Bone marrow (tissue), 2 donors: ENCODE measurements around the gene NGLY1.

Experiments used
- DNase-seq, 2 donors: peaks; one replicate each; lab custom pipeline; 2025; lab: John Stamatoyannopoulos, UW

Gene NGLY1

DNA sequence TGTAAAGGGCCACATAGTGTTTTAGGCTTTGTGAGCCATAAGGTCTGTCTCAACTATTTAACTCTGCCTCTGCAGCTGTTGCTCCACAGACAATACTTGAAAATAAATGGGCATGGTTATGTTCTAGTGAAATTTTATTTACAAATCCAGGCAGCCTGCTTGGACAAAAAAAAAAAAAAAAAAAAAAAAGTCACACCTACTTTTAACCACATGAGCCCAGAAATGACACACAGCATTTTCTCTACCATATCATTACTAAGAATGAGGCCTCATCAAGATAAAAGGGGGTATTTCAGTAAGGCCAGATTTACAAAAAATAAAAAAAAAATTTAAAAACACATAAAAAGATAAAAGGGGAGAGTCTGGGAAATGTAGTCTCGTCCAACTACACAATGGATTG, 1.7 kb upstream of the NGLY1 start:
- no peak for DNase-seq

DNA sequence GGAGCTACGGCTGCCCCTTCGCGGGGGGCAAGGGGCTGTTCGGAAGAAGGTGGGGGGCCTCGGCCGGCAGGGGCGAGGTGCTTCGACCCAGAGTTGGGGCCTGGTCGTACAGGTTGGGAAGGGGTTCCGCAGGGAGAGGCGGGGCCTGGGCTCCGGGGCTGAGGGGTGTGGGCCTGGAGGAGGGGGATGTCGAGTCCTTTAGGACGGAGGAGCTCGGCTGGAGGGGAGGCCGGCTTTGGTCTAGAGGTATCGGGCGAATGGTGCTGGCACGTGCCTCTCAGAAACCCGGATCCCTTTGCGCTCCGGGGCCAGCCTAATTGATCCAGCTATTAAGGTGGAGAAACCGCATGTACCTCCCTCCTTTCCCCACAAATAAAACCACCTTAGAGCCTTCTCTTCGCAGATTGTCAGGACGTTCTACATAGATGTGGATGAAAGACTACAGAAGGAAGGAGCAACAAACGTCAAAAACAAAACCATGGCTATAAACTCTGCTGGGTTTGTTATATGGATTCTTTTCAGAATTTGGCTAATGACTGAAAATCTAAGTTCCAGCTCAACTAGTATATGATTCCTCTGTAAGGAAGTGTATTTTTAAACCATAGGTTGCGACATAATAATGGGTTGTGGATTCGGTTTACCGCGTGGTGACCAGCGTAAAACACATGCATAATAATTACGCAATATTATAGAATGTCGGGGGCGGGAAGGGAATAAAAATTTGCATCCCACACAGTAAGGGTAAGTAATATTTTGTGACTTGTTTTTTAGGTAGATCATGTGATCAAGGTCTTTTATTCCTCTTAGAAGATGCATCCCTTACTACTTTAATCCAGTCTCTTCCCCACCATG, 644 bp upstream of the NGLY1 start:
- DNase-seq: no peak

DNA sequence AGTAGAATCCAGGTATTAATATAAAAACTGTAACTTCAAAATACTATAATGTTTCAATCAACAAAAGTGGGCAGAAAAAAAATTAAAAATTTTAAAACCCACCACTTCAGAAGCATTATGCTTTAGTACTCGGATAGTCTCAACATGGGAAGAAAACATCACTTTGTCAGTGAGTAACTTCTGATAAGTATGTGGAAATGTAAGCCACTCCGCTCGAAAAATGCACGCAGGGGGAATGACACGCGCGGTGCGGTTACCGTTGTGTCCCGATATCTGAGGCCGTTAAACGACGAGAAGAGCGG, 656 bp downstream of the NGLY1 start:
- no peak for DNase-seq

DNA sequence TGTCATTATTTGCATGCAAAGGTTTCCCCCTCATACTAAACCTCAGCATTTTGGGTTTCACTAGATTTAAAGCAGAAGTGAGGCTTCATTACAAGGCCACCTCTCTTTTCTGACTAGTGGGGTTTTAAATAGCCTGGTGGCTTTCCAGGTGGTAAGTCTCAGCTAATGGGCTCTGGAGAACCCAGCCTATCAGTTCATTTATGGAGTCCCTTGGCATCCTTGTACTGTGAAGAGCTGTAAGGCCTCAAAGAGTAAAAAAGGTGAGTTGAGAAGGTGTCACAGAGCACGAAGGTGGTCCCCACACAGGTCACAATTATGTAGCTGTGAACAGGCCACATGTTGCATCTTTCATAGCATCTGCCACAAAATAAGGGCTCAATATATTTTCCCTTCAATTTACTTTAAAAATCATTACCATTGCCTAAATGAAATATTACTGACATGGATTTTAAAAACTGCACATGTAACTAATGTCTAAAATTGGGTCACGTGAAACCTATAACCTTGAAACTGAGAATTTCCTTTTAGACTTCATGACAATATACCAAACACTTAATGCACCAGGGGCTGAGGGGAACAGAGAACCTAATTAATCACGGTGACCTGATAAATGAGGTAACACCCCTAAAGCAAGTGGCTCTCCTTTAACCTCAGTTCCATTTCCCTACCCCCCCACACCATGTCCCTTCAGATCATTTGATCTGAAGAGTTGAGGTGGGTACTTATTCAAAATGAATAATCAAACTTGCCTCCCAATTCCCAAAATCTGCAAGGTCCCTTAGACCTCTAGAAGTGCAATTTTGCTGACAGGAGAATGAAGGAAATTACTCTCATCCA, 1.3 kb downstream of the NGLY1 start:
- DNase-seq: no peak

DNA sequence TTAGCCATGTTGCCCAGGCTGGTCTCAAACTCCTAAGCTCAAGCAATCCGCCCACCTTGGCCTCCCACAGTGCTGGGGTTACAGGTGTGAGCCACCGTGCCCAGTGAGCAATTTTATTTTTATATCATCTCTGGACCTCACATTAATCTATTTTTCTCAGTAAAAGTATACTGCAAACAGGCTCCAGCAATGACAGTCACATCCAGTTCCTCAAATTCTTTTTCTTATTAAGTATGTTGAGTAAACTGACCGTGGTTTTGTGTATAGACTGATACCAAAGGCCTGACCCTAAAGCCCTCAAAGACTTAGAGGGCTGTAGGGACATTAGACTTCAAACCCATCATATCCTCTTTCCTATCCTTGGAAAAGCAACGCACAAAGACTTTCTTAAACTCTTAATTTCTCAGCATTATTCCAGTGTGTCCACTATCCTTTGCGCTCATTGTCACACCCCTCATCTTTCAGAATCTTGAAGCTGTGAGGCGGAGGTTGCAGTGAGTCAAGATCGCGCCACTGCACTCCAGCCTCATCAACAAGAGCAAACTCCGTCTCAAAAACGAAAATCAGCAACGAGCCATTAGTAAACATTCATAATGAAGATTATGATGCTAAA, 2.0 kb downstream of the NGLY1 start:
- no peak for DNase-seq

DNA sequence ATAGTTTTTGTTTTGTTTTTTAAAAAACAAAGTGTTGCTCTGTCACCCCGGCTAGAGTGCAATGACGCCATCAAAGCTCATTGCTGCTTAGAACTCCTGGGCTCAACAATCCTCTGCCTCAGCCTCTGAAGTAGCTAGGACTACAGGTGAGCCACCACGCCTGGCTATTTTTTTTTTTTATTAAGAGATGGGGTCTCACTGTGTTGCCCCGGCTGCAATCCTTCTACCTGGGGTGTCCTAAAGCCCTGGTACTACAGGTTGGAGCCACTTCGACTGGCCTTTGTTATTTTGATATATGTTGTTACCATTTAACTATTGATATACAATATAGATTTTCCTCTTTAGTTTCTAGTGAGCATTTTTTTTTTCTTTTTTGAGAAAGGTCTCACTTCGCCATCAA, 2.6 kb downstream of the NGLY1 start:
- no peak for DNase-seq

DNA sequence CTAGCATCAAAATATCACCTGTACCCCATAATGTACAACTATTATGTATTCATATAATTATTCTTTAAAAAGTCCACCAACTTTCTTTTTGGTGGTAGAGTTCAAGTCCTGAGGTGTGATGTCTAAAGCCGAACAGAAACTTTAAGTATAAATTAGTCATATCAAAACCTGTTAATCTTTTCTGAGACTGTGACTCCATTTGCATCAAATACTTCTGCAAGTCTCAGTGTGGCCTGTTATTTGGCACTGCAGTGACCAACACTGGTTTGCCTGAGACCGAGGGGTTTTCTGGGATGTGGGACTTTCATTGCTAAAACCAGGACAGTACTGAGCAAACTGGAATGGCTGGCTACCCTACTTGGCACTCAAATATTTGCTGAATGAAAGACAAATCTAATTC, 7.3 kb downstream of the NGLY1 start:
- DNase-seq: no peak

DNA sequence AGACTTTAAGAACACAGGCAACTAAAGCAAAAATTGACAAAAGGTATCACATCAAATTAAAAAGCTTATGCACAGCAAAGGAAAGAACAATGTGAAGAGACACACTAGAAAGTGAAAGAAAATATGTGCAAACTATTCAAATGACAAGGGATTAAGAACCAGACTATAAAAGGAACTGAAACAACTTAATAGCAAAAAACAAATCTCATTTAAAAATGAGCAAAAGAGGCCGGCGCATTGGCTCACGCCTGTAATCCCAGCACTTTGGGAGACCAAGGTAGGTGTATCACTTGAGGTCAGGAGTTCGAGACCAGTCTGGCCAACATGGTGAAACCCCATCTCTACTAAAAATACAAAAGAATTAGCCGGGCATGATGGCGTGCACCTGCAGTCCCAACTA, 14.4 kb downstream of the NGLY1 start:
- no peak for DNase-seq

DNA sequence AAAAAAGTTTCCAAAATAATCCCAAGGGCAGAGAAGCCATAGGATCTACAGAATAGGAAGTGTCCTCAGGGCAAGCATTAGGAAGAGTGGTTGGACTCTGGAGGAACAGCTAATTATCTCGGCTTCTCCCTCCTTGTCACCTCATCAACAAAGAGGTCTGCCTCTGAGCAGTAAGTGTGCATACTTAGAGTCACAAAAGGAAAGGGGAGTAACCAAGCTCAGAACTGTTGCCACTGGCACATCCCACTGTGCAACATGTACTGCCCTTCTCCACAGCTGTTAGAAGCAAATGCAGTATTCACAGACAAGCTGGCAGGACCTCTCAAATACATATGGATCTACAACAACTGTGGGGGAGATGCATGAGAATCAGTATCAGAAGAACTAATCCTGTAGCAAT, 31.5 kb downstream of the NGLY1 start:
- no peak for DNase-seq

DNA sequence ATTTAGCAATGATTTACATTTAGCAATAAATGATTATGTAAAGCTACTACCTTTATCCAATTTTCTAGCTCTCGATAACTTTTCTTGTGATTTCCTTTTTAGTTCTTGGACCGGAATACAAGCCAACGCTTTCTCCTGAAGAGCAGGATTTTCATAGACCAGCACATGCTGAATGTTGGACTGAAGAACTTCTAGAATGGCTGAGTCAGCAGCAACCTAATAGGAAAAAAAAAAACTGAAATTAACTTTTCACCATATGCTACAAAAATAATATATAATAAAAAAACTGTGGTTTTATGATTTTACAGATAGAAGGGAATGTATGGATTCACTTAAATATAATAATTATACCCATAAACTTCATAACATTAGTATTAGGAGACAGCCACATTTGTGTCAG, 32.2 kb downstream of the NGLY1 start:
- DNase-seq: no peak

DNA sequence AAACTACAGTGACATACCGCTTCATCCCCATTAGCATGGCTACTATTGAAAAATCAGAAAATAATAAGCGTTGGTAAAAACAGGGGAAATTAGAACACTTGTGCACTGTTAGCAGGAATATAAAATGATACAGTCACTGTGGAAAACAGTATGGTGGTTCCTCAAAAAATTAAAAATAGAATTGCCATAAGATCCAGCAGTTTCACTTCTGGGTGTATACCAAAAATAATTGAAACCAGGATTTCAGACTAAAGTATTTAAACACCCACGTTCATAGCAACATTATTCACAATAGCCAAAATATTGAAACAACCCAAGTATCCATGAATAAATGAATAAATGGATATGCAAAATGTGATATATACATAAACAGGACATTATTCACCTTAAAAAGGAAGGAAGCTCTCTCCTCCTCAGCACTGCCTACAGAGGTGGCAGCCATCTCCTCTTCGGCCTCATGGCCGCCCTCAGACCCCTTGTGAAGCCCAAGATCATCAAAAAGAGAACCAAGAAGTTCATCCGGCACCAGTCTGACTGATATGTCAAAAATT, 34.1 kb downstream of the NGLY1 start:
- no peak for DNase-seq

DNA sequence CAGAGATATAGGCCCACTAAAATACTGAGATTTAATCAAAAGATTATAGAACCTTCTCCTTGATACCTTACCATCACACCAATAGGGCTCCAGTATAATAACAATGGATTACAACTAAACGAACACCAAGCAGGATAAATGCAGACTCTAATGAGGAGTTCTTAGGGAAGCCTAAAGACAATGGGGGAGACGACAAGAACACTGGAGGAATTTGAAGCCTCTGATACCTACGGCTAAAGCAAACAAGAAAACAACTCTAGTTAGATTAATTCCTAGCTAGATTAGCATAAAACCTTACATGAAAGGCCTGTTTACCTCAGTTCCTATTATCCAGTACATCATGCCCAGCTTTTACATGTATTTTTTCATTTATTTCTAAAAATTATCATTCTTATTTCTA, 35.1 kb downstream of the NGLY1 start:
- DNase-seq: no peak

DNA sequence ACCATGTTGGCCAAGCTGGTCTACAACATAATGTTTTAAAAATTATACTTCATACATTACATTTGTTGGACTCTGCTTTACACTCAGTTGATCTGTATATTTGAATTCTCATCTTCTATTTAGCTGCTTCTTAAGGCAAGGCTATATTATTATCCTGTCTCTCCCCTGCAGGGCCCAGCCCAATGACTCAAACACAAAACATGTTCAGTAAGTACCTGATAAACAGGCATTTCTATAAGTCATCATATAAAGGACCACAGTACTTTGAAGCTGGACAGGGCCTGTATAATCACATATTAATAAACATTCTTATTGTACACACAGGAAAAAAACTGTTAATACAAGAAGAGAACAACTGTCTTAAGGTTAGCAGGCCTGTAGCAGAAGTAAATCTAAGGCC, 36.2 kb downstream of the NGLY1 start:
- no peak for DNase-seq

DNA sequence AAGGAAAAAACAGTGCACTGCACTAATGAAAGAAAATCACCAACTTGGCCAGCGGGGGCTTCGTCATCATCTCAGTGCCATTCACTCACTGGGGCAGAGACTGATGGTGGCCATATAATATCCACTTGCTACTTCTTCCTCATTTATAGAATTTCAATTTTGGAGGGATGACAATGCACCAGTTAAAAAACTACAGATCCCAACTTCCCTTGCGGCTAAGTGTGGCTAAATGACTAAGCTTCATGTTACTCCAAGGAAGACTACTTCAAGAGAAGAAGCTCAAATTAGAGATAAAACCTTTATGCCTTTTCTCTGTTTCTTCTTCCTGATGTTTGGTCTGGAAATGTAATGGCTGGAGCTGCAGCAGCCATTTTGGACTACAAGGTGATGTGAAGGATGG, 38.8 kb downstream of the NGLY1 start:
- DNase-seq: no peak

DNA sequence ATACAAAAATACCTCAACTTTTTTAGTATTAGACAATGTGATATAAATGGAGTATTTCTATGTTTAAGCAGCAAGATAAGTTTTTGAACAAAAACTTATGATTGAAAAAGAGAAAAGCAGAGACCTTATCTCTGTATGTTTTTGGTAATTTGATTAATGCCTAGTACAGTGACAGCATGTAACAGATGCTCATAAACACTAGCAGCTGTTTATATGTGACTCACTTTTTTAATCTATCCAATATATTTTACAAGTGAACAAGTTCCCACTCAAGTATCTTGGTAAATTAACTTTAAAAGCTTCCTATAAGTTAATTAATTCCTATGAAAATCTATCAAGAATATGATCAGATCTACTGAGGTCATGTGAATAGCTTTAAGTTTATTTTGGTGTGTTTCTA, 55.1 kb downstream of the NGLY1 start:
- no peak for DNase-seq

DNA sequence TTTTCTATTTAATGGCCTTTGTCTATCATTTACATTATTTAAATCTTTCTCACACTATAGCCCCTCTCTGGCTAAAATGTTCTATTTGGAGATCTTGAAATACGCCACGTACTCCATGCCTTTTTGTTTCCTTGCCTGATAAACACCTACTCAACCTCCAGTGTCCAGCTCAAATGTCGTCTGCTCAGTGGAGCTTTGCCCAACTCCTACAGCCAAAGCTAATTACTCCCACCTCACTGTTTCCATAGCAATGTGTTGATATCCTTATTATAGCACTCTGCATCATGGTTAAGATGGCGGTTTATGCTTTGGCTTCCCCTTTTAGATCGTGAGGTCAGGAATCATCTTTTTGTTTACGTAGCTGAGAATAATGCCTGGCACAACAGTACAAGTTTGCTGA, 55.9 kb downstream of the NGLY1 start:
- DNase-seq: no peak

DNA sequence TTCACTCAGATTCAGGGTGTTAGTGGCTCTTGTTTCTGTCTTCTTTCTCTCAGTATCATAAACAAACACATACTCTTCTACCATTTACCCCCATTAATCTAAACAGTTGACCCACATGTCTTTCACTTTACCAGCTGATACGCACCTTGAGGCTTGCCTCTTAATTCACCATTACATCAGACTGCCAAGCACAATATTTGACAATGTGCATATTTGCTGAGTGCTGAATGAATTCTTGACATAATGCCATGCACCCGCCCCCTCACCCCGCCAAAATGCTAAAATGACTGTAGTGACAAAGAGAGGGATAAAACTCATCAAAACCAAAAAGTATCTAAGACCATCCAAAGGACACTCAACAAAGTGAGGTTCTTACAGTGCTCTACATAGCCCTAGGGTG, 57.4 kb downstream of the NGLY1 start:
- DNase-seq: no peak

DNA sequence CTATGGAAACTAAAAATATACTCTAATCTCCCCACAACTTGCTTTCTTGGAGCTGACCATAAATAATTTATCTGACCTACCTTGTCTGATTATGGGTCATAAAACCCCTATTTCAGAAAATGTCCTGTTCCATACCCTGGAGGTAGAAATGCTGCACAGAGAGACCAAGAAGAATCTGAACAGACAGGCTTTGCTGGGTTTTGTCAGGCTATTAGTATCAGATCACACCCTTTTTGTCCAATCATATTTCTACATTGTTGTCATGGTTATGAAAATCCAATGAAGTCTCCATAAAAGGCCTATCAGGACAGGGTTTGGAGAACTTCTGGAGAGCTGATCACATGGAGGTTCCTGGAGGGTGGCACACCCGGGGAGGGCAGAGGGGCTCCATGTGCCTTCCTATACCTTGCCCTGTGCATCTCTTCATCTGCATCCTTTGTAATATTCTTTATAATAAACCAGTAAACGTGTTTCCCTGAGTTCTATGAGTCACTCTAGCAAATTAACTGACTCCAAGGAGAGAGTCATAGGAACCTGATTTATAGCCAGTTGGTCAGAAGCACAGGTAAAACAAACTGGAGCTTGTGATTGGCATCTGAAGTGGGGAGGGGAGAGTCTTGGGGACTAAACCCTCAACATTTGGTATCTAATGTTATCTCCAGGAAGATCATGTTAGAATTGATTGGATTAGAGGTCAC, 58.1 kb downstream of the NGLY1 start:
- DNase-seq: no peak

DNA sequence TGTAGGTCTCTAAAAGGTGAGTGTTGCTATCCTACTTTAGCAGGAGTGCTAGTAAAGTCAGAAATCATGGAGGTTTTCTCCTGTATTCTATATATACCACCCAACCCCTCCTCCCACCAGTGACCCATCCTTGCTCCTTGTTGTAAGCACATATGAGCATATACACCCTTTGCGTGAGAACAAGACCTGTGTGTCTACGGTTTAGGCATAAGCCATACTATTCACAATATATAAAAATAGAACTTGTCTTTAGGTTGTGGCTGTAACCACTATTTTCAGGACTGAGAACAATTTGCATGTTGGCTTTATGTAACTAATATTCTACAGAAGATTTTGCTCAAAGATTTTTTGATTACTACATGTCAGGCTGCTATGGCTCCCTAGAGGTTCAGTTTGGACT, 59.4 kb downstream of the NGLY1 start:
- DNase-seq: no peak

DNA sequence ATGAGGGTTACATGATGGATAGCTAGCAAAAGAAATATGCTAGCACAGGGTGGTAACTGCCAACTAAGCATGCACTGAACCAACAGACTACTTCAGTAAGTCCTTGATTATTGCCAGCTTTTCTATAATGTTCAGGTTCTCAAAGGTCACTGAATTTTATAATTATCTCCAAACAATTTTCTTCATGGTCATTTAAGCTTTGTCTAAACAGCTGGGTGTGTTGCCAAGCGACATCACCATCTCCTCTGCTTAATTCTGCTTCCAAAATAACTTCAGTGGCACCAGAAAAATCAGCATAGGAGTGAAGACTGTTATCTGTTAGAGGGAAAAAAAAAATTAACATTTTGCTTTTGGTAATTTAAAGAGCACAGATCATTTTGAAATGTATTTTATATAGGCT, 63.9 kb downstream of the NGLY1 start:
- DNase-seq: no peak

DNA sequence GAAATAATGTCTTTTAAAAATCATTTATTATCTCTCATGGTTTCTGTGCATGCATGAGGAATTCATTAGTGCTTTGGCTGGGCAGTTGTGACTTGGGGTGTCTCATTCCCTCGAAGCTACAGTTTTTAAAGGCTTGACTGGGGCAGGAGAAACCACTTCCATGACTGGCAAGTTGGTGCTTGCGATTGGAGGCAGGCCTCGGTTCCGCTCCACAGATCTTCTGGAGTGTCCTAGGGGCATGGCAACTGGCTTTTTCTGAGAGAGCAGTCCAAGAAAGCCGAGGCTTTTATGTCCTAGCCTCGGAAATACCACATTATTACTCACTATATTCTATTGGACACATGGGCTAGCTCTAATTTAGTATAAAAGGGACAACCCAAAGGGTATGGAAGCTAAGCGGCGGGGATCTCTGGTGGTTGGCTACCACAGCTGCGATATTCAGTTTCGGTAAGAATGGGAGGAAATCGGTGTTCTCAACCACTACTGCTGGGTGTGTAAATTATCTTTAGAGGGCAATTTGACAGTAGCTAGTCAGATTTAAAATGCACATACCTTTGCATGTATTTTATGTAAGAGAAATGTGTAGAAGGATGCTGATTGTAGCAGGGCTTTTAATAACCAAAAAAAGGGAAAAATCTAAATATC, 69.8 kb downstream of the NGLY1 start:
- no peak for DNase-seq

DNA sequence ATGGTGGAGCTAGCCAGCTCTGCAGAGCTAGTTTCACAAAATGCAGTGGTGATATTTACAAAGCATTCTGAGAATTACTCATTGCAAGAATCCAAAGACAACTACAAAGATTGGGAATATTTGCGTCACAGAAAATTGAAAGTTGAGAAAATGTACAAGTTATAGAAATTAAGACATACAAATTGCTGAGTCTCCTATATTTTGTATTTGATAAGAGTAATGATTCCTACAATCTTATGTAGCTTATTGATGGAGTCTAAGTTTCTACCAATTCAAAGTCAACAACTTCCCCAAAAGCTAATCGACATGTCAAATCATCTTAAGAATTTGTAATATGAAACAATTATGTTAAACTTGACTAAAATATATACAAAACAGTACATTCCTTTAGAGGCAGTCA, 72.2 kb downstream of the NGLY1 start:
- DNase-seq: no peak
